ENCODE results near the gene C14orf180.

Gene C14orf180

GRCh38 chr14:104550340-104550860 lies 29.2 kb upstream of the C14orf180 start:
- no peak for DNase-seq (ENCODE audit: low spot score)

GRCh38 chr14:104550861-104551728 lies 28.5 kb upstream of the C14orf180 start:
- DNase-seq (ENCODE audit: low spot score): no peak

GRCh38 chr14:104551851-104552737 lies 27.5 kb upstream of the C14orf180 start:
- no peak for DNase-seq (ENCODE audit: low spot score)

- DNase-seq (ENCODE audit: low spot score): no peak
These were observed 26.8 kb upstream of the C14orf180 start for GRCh38 chr14:104552738-104553125.

- no peak for DNase-seq (ENCODE audit: low spot score)
These were observed 26.1 kb upstream of the C14orf180 start for GRCh38 chr14:104553166-104554087.

GRCh38 chr14:104554088-104554607 lies 25.4 kb upstream of the C14orf180 start:
- no peak for DNase-seq (ENCODE audit: low spot score)

- DNase-seq (ENCODE audit: low spot score): no peak
These were observed 24.7 kb upstream of the C14orf180 start for GRCh38 chr14:104554608-104555429.

- DNase-seq (ENCODE audit: low spot score): no peak
These were observed 23.9 kb upstream of the C14orf180 start for GRCh38 chr14:104555430-104556255.

- DNase-seq (ENCODE audit: low spot score): no peak
These were observed 23.1 kb upstream of the C14orf180 start for GRCh38 chr14:104556256-104557021.

GRCh38 chr14:104557086-104557485 lies 22.5 kb upstream of the C14orf180 start:
- no peak for DNase-seq (ENCODE audit: low spot score)

GRCh38 chr14:104557766-104558165 lies 21.8 kb upstream of the C14orf180 start:
- no peak for DNase-seq (ENCODE audit: low spot score)

- DNase-seq (ENCODE audit: low spot score): no peak
These were observed 21.1 kb upstream of the C14orf180 start for GRCh38 chr14:104558231-104559027.

GRCh38 chr14:104559028-104559803 lies 20.3 kb upstream of the C14orf180 start:
- no peak for DNase-seq (ENCODE audit: low spot score)

GRCh38 chr14:104559804-104560585 lies 19.6 kb upstream of the C14orf180 start:
- no peak for DNase-seq (ENCODE audit: low spot score)

GRCh38 chr14:104560586-104560945 lies 19.0 kb upstream of the C14orf180 start:
- DNase-seq (ENCODE audit: low spot score): no peak

GRCh38 chr14:104561124-104561557 lies 18.4 kb upstream of the C14orf180 start:
- DNase-seq (ENCODE audit: low spot score): no peak

All from ecto neural progenitor cell (in vitro differentiated cells).